DND-41 (cell line): ENCODE data around the gene PRTN3.

Experiments used
- EZH2 ChIP-seq: IDR thresholded peaks from 3 replicates; pipeline ENCODE4 v1.6.1; 2012; ENCODE audit warnings: borderline replicate concordance, low read depth, mild to moderate bottlenecking, moderate library complexity, low read length, inconsistent platforms; ENCODE audit not compliant: severe bottlenecking
- TF ChIP-seq, protein P1 (sequence below): IDR thresholded peaks from 2 replicates; pipeline ENCODE4 v1.5.1; 2012; ENCODE audit warnings: borderline replicate concordance, low read length, moderate library complexity, mild to moderate bottlenecking; ENCODE audit not compliant: poor library complexity, severe bottlenecking; ENCODE audit errors: extremely low read depth

DNA sequence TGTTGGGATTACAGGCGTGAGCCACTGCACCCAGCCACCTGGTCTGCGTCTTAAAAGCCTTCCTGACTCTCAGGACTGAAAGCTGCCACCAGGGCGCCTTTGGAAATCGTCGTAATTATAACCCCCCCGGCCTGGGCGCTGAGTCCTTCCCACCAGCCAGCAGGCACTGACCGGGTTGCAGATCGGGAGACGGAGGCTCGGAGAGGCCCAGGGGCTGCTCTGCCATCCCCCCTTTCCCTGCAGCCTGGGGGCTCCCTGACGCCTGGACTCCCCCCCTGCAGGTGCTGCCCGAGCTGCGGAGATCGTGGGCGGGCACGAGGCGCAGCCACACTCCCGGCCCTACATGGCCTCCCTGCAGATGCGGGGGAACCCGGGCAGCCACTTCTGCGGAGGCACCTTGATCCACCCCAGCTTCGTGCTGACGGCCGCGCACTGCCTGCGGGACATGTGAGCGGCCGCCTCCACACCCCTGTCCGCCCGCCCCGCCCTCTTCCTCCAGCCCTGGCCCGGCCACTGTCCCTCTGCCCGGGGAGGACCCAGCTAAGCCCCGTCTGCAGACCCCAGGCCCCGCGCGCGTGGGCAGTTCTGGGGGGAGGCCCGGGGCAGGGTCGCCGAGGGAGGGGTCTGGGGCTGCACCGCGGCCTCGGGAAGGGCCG, 2.5 kb downstream of the PRTN3 start:
- TF ChIP-seq, protein P1, sequence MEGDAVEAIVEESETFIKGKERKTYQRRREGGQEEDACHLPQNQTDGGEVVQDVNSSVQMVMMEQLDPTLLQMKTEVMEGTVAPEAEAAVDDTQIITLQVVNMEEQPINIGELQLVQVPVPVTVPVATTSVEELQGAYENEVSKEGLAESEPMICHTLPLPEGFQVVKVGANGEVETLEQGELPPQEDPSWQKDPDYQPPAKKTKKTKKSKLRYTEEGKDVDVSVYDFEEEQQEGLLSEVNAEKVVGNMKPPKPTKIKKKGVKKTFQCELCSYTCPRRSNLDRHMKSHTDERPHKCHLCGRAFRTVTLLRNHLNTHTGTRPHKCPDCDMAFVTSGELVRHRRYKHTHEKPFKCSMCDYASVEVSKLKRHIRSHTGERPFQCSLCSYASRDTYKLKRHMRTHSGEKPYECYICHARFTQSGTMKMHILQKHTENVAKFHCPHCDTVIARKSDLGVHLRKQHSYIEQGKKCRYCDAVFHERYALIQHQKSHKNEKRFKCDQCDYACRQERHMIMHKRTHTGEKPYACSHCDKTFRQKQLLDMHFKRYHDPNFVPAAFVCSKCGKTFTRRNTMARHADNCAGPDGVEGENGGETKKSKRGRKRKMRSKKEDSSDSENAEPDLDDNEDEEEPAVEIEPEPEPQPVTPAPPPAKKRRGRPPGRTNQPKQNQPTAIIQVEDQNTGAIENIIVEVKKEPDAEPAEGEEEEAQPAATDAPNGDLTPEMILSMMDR, result no peak
- no peak for TF ChIP-seq EZH2
